Subcutaneous abdominal adipose tissue (tissue), 5 donors: ENCODE measurements around the gene APOM.
A peak's percentile ranks its signal among the peaks of the same experiment; 100 is the strongest.

Experiments used
- H3K27ac ChIP-seq: one replicate; pipeline ENCODE4 v1.7.0; 2013; ENCODE audit warnings: low read depth, mild to moderate bottlenecking, inconsistent platforms, low read length, moderate library complexity
- H3K27me3 ChIP-seq, 5 donors: one replicate each; pipeline ENCODE4 v1.7.0; 2013; ENCODE audit warnings: low read length in 5 of 5, inconsistent platforms in 1 of 5; ENCODE audit not compliant: control insufficient read depth in 5 of 5, insufficient read depth in 4 of 5
- H3K36me3 ChIP-seq, 5 donors: one replicate each; pipeline ENCODE4 v1.7.0; 2013; ENCODE audit warnings: low read length in 5 of 5; ENCODE audit not compliant: control insufficient read depth in 5 of 5, insufficient read depth in 5 of 5
- H3K4me1 ChIP-seq, 5 donors: one replicate each; pipeline ENCODE4 v1.7.0; 2013; ENCODE audit warnings: low read length in 5 of 5, mild to moderate bottlenecking in 3 of 5, moderate library complexity in 1 of 5; ENCODE audit not compliant: control insufficient read depth in 5 of 5, insufficient read depth in 5 of 5
- H3K4me3 ChIP-seq, 5 donors: one replicate each; pipeline ENCODE4 v1.7.0; 2013; ENCODE audit warnings: low read length in 5 of 5, low read depth in 1 of 5
- H3K9ac ChIP-seq, 5 donors: one replicate each; pipeline ENCODE4 v1.7.0; 2013; ENCODE audit warnings: low read length in 5 of 5, mild to moderate bottlenecking in 4 of 5, moderate library complexity in 3 of 5
- H3K9me3 ChIP-seq, 5 donors: one replicate each; pipeline ENCODE4 v1.7.0; 2013; ENCODE audit warnings: low read length in 5 of 5; ENCODE audit not compliant: control insufficient read depth in 5 of 5
- donor health status: healthy.
- donor health status: healthy.
- donor health status: healthy.
- donor health status: healthy.
- donor health status: healthy.

The APOM gene

GRCh38 chr6:31702405-31702818, 46.7 kb downstream of the APOM start:
- Histone ChIP-seq H3K36me3 (peaks cover 2 to 24% (median 12%) of the 10 kb centered on the region in 5 donors), H3K9ac (peak overlapping the region; percentile 90 to 97 (median 96)), H3K4me1 (peaks cover 6 to 35% (median 24%) of the 10 kb centered on the region in 5 donors), H3K4me3 (peak overlapping the region; percentile 89 to 98 (median 94)), H3K9me3 (no peaks in the 10 kb centered on the region), H3K27me3 (no peaks in the 10 kb centered on the region), H3K27ac (peak overlapping the region; percentile 97)

- Histone ChIP-seq H3K27me3 (no peaks in the 10 kb centered on the region), H3K9me3 (no peaks in the 10 kb centered on the region), H3K4me3 (peak within 1 kb of the TSS; percentile 89 to 98 (median 94)), H3K36me3 (peaks cover 0 to 19% (median 12%) of the 10 kb centered on the region in 5 donors), H3K27ac (peak within 1 kb of the TSS; percentile 97), H3K4me1 (peaks cover 6 to 31% (median 24%) of the 10 kb centered on the region in 5 donors), H3K9ac (peak within 1 kb of the TSS; percentile 90 to 97 (median 96))
Measured at GRCh38 chr6:31702819-31703716, 47.4 kb downstream of the APOM start, which contains the start of gene ABHD16A. Gene ABHD16A, minus strand, starts transcription at chr6:31703324. Its CDS starts 43 bp downstream, at chr6:31703281.

GRCh38 chr6:31705931-31706330, 50.2 kb downstream of the APOM start:
- Histone ChIP-seq H3K36me3 (peaks cover 0 to 3% (median 0%) of the 10 kb centered on the region in 5 donors), H3K9me3 (no peaks in the 10 kb centered on the region), H3K4me1 (peaks cover 6 to 32% (median 23%) of the 10 kb centered on the region in 5 donors), H3K27me3 (peaks cover 0 to 4% (median 4%) of the 10 kb centered on the region in 5 donors), H3K27ac (no peak overlapping the region), H3K9ac (no peak overlapping the region), H3K4me3 (no peak overlapping the region)

DNA sequence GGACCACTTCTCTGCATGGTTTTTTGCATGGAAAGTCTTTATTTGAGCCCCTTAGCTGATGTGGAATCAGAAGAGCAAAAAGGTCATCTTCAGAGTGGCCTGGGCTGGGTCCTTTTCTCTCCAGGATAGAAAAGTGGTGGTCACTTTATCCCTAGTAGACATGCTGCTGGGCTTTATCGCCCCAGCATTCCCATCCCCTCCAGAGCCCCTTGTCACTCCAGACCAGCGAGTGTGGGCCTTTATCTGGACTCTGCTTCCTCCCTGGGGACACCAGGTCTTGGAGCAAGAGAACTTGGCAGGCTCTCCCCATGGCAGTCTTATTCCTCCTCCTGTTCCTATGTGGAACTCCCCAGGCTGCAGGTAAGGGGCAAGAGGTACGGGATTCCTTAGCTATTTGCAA, 50.9 kb downstream of the APOM start, which contains the start of gene LY6G6F:
TSS of gene LY6G6F (plus strand) at position 268 of the 400 bp plus-strand sequence. CDS start at position 309, 41 bp downstream.
- Histone ChIP-seq H3K4me3 (no peak within 1 kb of the TSS), H3K36me3 (no peaks in the 10 kb centered on the region), H3K27me3 (peaks cover 0 to 4% (median 4%) of the 10 kb centered on the region in 5 donors), H3K4me1 (peaks cover 5 to 29% (median 22%) of the 10 kb centered on the region in 5 donors), H3K9me3 (no peaks in the 10 kb centered on the region), H3K9ac (no peak within 1 kb of the TSS), H3K27ac (no peak within 1 kb of the TSS)

DNA sequence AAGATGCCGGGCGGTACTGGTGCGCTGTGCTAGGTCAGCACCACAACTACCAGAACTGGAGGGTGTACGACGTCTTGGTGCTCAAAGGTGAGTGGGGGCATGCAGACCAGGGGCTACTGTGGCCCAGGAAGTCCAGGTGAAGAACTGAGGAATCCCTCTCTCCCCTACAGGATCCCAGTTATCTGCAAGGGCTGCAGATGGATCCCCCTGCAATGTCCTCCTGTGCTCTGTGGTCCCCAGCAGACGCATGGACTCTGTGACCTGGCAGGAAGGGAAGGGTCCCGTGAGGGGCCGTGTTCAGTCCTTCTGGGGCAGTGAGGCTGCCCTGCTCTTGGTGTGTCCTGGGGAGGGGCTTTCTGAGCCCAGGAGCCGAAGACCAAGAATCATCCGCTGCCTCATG, 52.0 kb downstream of the APOM start:
- Histone ChIP-seq H3K4me3 (no peak overlapping the region), H3K36me3 (no peaks in the 10 kb centered on the region), H3K4me1 (peaks cover 0 to 18% (median 12%) of the 10 kb centered on the region in 5 donors), H3K27ac (no peak overlapping the region), H3K27me3 (peaks cover 0 to 4% (median 4%) of the 10 kb centered on the region in 5 donors), H3K9ac (no peak overlapping the region), H3K9me3 (no peaks in the 10 kb centered on the region)
